GM19452 (cell line): ENCODE measurements around the gene PTPRN2.
"Not testable (repeated sequence)": the region's sequence is repeated elsewhere in the genome, so short reads cannot be mapped to it uniquely, and the experiment has no call there.

Source experiments
- ATAC-seq: cut with Tn5 transposase; IDR thresholded peaks from one replicate; pipeline ENCODE4 v1.9.1; 2021; ENCODE audit not compliant: unreplicated experiment

The PTPRN2 gene

DNA sequence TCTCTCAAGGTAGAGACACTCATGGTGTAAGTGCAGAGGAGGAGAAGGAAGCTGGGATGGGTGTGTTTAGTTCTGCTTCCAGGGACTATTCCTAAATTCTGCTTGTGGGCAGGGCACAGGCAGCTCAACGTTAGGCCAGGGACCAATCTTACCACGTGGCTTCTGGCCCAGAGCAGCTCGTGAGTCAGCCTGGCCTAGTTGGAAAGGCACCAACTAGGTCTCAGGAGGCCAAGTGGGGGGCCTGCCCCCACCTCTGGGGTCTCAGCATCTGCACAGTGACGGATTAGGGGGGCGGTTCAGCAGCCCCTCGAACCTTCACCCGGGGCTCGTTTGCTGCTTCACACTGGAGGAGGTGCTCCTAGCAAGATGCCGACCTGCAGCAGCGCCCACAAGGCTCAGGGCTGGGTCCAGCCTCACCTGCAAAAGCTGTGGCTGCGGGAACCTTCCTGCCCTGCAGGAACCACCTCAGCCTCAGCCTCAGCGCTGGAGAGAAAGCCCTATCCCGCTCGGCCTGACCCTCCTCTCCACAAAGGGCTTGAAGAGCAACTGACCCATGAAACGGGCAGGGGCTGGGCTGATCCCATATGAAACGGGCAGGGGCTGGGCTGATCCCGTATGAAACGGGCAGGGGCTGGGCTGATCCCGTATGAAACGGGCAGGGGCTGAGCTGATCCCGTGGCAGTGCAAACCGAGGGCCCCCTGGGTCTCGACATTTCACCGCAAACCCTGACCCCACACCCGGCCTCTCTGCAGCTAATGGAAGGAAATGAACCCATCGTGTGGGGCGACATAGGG, 803.4 kb downstream of the PTPRN2 start:
- no peak for ATAC-seq

DNA sequence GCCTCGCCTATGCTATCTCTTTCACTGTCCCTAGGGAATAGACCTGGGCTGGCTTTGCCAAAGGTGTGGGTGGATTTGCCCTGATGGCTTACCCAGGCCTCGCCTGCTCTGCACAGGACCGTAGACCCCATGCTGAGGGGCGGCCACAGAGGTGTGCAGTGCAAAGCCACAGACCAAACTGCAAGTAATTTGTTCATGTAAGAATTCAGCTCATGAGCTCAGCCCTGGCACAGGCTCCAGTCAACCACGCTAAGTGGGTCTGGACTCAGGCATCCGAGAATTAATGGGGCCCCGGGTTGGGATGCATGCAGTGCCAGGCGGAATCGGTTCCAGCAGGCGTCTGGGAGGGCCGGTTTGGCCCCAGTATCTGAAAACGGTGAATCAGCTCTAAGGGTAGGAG, 805.6 kb downstream of the PTPRN2 start:
- ATAC-seq, result no peak

DNA sequence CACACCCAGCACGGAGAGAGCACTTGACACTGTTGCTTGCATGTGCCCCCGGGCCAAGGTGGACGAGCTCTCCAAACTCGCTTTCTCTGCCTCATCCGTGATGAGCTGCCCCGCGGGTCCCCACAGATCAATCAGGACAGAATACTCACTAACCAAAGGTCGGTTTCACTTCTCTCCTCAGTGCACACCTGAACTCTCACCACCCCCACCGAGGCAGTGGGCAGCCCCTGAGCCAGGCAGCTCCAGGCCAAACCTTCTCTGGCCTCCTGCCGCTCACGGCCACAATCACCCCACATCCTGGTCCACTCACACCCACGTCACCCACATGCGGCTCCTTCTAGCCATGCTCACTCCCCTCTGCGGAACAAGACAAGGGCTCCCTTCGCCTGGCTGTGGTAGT, 806.9 kb downstream of the PTPRN2 start:
- ATAC-seq, result no peak

DNA sequence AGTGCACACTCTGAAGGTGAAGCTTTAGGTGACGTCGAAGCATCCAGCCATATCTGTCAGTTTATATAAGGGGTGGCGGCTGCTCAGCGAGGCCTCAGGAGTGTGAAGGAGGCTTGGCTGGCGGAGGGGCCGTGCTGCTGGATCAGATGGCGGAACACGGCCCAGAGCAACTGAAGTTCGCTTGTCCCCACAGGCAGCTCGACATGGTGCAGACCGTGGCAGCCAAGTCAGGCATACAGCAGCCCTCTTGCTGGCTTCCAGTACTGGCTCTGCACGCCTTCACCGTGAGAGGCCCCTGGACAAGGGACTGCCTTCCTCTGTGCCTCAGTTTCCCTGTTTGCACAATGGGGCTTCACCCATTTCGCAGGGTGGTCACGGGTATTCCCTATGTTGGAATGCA, 807.3 kb downstream of the PTPRN2 start:
- ATAC-seq, result no peak

DNA sequence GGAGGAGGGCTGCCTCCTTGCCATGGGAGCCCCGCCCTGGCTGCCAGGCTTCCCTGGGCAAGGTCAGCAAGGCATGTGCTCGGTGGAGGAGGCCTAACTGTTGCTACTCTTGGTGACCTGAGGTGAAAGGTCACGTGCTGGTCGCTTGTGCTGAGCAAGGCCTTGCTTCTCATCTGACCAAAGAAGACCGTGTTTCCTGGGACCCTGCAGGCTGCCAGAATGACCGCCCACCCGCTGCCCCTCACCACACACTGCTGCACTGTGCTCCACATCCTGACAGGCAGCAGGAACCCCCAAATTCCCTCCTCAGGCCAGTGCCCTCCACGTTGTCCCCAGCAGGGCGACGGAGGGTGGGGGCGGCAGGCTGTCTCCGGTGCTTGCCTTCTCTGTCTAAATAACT, 808.4 kb downstream of the PTPRN2 start:
- no peak for ATAC-seq

DNA sequence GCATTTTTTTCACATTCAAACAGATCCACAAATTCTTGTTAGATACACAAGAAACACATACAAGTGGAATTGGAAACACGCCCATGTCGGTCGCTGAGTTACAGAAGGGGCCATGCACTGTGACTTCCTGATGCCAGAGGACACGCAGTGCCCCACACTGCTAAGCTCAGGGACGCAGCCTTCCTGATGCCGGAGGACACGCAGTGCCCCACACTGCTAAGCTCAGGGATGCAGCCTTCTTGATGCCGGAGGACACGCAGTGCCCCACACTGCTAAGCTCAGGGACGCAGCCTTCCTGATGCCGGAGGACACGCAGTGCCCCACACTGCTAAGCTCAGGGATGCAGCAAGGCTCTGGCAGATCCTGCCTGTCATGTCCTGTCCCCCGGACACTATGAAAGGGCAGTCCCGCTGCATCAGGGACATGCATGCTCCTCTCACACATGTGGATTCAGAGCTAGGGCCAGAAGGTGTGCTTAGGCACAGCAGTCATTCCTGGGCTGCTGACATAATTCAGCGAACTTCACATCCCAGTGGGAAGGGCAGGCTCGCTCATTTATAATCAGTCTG, 810.3 kb downstream of the PTPRN2 start:
- ATAC-seq, result not testable (repeated sequence)

DNA sequence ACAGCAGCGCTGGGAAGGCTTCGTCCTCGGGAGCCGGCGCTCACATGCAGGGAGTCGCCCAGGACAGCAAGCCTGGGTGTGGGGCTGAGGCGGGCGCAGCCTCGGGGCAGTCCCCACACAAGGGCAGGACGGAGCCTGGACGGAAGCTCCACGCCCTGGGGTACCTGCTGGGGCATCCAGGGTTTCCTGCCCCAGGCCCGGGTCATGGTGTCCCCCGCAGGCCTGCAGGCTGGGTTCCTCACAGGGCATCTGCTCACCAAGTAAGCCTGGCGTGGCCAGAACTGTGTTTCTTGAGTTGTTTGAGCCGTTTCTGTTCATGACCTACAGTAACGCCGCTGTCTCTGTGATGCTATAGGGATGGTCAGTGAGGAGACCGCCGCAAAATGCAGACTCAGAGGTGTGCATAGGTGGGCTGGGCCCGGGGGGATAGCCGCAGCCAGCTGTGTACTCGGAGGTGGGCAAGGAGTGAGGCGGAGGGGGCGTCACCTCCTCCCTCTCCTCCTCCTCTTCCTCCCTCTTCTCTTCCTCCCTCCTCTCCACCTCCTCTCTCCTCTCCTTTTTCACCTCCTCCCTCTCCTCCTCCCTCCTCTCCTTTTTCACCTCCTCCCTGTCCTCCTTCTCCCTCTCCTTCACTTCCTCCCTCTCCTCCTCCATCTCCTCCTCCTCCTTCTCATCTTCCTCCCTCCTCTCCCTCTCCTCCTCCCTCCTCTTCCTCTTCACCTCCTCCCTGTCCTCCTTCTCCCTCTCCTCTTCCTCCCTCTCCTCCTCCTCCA, 811.9 kb downstream of the PTPRN2 start:
- ATAC-seq, result no peak

DNA sequence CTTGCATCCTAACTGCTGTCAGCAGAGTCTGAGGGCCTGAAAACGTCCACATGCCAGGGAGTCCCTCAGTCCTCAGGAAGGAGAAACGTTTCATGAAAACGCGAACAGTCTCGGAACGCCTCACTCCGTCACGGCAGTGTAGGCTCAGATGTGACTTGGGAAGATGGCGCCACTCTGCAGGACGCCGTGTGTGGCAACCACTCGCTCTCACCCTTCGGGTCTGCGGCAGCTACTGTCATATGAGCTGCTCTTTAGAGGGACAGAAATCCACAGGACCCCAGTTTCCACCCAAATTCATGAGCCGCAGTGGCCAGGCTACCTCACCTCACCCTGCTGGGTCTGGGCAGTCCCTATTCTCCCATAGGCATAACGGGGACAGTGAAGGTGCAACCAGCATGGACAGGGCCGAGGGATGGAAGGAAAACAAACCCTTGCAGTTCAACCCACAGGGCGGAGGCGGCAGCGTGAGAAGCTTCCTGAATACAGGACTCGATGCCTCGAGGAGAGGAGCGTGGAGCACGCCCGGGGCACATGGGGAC, 812.5 kb downstream of the PTPRN2 start:
- ATAC-seq, result no peak

DNA sequence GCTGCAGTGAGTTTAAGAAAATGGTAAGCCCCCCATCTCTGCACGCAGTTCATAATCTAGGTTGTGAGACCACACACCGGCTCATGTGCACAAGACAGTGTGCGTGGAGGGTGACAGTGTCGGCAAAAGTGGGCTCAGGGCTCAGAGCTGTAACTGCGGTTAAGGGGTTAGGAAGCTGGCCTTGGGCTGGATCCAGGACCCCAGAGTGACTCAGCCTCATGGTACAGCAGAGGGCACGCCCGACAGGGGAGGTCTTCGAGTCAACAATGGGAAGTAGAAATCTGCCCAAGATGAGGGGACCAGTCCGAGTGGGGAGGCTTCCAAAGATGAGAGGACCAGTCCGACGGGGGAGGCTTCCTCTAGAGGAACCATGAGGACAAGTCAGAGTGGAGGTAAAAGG, 813.1 kb downstream of the PTPRN2 start:
- no peak for ATAC-seq

DNA sequence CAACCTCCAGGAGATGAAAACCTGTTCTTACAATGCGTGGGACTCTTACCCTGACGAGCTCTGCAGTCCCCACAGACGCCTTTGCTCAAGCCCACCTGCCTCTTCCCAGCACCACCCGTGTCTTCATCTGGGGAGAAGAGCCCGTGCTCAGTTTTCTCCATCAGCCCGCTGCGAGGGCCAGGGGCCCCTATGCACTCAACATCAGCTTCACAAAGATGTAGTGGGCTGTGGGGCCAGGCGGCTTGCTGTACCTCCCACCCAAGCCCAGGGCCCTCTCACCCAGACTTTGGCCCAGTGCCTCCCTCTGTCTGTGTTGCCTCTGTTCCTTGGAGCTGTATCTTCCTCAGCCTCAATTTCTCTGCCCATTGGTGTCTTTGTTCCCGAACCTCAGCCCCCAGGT, 814.3 kb downstream of the PTPRN2 start:
- ATAC-seq, result no peak

DNA sequence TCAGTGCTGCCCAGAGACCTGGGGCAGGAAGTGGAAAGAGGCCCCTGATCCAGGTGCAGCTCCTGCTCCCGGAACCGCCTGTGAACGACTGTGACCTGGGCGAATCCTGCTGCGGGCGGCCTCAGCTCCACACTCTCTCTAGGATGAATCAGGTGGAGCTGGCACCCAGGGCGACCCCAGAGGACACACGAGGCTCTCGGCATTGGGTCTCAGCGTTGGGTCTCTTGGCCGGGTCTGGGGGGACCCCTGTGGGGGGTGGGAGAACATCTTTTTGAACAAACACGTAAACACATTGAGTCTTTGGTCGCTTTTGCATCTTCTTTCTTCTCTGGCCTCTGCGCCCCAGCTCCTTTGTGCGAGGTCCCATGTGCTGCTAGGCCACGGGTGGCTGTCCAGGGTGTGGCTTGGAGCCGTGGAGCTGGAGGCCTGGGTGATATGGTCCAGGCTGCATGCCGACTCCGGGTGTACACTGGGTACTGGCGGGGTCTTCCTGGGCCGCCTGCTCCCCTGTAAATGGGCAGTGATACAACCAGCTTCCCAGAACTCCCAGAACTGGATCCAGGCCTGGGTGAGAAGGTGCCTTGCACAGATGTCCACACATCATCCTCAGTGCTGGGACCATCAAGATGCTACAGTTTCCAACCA, 815.0 kb downstream of the PTPRN2 start:
- ATAC-seq, result no peak

DNA sequence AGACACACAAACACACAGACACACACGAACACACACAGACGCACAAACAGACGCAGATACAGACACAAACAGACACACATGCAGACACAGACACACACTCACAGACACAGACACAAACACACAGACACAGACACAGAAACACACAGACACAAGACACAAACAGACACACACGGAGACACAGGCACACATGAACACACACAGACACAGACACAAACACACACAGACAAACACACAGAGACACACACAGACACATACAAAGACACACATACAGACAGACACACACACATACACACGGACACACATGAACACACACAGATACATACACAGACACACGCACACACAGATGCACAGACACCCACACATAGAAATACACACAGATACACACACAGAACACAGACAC, 815.9 kb downstream of the PTPRN2 start:
- no peak for ATAC-seq

DNA sequence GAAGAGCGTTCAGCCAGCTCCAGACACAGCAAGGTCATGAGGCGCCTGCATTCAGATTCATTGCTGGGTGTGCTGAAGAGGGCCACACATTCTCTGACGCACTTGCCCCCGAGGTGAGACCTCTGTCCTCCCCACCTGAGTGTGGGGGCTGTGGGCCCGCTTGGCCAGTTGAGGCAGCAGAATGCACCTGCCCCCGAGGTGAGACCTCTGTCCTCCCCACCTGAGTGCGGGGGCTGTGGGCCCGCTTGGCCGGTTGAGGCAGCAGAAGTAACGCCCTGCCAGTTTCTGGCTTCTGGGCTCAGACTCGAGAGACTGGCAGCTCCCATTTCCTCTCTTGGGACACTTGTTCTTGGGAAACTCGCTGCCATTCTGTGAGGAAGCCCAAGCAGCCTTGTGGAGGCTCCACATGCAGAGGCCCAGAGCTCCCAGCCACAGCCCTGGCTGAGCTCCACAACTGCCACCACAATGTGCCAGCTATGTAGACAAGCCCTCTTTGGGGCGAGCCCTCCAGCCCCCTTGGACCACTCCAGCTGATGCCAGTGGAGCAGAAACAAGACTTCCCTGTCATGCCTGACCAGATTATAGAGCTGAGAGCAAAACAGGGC, 816.8 kb downstream of the PTPRN2 start:
- no peak for ATAC-seq

DNA sequence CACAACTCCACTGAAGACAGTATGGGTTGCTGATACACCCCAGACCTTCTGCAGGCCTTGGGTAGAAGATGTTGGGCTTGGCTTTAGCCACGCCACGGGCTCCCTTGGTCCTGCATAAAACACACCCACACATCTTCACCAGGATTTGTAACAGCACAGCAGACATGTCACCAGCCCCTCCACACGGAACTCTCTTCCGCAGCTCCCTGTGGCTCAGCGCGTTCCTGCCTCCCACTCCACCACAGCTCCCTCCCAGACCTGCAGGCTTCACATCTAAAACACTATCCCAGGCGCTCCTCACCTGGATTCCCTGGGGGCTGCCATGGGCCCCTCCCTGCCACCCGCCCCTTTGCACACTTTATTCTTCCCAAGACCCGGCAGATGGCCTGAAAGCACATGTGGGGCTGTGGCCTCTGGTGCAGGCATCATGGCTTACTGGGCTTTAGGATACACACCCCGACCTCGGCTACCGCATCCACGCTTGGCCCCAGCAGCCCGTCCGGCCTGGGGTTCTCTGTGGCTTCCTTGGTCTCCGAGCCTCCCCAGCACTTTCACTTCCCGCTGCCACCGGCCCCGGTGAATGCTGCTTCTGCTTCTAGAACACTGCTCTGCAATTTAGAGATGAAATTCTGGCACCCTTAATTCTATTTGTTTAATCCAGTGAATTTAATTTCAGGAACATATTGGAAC, 818.0 kb downstream of the PTPRN2 start:
- ATAC-seq, result no peak

DNA sequence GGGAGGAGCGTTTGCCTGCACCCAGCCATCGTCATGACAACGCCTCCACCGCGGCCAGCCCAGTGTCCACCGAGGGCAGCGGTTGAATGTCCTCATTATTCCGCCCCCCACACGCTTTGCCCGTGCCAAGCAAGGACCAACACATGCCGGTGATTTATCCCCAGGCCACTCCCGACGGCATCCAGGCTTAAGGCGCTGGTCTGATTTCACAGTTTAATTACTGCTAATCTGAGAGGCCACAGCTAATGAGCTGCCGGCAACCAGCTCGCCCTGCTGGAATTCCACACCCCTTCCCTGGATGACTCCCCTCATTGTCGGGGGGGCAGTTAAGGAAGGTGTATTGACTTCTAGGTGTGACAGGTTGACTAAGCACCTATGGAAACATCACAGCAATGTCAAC, 818.5 kb downstream of the PTPRN2 start:
- no peak for ATAC-seq

DNA sequence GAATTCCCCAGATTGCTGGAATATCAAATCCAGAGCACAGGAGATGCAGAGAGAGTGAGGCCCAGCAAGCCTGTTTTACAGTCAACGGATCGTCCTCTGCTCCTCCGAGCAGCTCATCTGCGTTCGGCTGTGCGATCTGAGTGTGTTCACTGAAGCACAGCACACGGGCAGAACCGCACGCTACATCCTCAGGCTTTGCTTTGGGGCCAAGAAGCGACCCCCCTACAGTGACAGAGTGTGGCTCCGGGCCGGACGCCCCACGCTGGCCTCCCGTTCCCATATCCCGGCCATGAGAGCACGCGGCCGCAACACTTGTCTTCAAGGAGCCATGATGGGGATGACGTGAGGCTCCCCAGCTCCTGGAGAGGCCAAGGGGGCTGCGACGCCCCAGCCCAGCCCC, 819.4 kb downstream of the PTPRN2 start:
- no peak for ATAC-seq

DNA sequence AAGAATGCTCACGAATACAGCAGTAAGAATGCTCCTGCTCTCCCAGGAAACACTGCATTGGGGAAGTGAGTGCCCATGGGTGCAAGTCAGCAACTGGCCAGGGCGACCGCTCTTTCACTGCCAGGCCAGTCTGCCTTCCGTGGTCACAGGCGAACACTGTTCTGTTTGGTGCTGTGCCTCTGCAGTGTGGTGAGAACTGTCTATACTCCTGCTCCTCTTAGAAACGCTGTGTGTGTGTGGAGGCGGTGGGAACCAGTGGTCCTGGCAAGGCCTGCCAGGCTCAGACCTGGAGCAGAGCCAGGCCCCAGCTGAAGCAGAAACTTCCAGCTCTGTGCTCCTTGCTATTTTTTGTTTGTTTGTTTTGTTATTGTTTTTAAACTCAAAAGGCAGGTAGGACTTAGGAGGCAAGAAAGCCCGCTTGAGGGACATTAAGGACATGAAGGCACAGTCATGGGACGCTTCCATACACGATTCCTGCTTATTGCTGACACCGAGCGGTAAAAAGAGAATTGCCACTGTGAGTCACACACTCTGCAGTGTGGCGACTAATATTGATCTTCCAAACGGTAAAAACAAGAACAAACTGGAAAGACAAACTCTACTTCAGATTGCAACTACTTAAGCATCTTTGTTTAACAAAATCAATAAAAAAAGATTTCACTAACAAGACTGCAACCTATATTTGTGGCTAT, 820.0 kb downstream of the PTPRN2 start:
- ATAC-seq, result no peak

DNA sequence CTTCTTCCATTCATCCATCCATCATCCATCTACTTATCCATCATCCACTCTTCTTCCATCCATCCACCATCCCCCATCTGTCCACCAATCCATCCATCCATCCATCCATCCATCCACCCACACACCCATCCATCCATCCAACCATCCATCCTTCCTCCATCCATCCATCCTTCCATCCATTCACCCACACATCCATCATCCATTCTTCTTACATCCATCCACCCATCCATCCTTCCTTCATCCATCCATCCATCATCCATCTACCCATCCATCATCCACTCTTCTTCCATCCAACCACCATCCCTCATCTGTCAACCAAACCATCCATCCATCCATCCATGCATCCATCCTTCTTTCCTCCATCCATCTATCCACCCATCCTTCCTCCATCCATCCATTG, 821.5 kb downstream of the PTPRN2 start:
- ATAC-seq, result no peak

DNA sequence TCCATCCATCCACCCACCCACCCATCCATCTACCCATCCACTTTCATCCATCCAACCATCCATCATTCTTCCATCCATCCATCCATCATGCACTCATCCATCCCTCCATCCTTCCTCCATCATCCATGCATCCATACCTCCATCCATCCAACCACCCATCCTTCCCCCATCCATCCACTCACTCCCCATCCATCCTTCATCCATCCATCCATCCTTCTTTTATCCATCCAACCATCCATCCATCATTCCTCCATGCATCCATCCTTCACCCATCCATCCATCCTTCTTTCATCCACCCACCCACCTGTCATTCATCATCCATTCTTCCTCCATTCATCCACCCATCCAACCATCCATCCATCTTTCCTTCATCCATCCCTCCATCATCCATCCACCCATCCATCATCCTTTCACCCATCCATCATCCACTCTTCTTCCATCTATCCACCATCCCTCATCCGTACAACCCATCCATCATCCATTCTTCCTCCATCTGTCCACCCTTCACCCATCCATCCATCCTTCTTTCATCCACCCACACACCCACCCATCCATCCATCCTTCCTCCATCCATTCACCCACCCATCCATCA, 822.6 kb downstream of the PTPRN2 start:
- no peak for ATAC-seq
